ENCODE data around the gene CLDN6.
A peak's percentile ranks its signal among the peaks of the same experiment; 100 is the strongest.

Gene CLDN6

GRCh38 chr16:2968738-2969544, 49.0 kb downstream of the CLDN6 start, which contains the start of gene PAQR4:
Gene PAQR4 (plus strand): TSS chr16:2969348. CDS start chr16:2969675, 327 bp downstream.
- no peak within 1 kb of the TSS for H2BK15ac ChIP-seq (replicated peaks; ENCODE audit: low read depth)
- WGBS (ENCODE audit: extremely low coverage, insufficient coverage, low lambda C conversion rate), result no CpG with 5 or more reads among the region's 98 CpGs
- no peak within 1 kb of the TSS for H4K8ac ChIP-seq (ENCODE audit: low read depth, low read length)
- H3K79me2 ChIP-seq (ENCODE audit: control insufficient read depth, insufficient read depth, low read length), result peaks cover 4% of the 10 kb centered on the region
- peaks cover 4% of the 10 kb centered on the region for H3K79me1 ChIP-seq (ENCODE audit: low read length)
- H2BK120ac ChIP-seq (ENCODE audit: low read depth, low read length), result no peak within 1 kb of the TSS
- H3K4me3 ChIP-seq (ENCODE audit: low read length), result peak within 1 kb of the TSS; percentile 76
- H2AK5ac ChIP-seq (ENCODE audit: low read length), result no peak within 1 kb of the TSS
- H2BK5ac ChIP-seq (ENCODE audit: low read length), result no peak within 1 kb of the TSS
- H3K4me1 ChIP-seq (ENCODE audit: control insufficient read depth, low read depth, low read length), result no peaks in the 10 kb centered on the region
- no peaks in the 10 kb centered on the region for H3K27me3 ChIP-seq (ENCODE audit: insufficient read depth, low read length, poor library complexity)
- H3K4ac ChIP-seq (ENCODE audit: low read depth, low read length), result peak within 1 kb of the TSS; percentile 40
- H3K18ac ChIP-seq (ENCODE audit: low read length), result peak within 1 kb of the TSS; percentile 35
- peak within 1 kb of the TSS; percentile 89 for H3K23ac ChIP-seq (ENCODE audit: low read length)
- DNase-seq, result peak; percentile 94
- H3K4me2 ChIP-seq (ENCODE audit: low read length), result peak within 1 kb of the TSS; percentile 88
- peak within 1 kb of the TSS; percentile 44 for H3K27ac ChIP-seq (ENCODE audit: low read depth, low read length)
- H4K5ac ChIP-seq (ENCODE audit: low read length), result no peak within 1 kb of the TSS
- peak within 1 kb of the TSS; percentile 92 for H3K9ac ChIP-seq (ENCODE audit: low read length)
- H3K56ac ChIP-seq (ENCODE audit: low read length), result peak within 1 kb of the TSS; percentile 96
- peaks cover 4% of the 10 kb centered on the region for H3K36me3 ChIP-seq (ENCODE audit: control insufficient read depth, insufficient read depth, low read length)

GRCh38 chr16:2968368-2968737, 49.6 kb downstream of the CLDN6 start:
- no peak overlapping the region for H3K4ac ChIP-seq (ENCODE audit: low read depth, low read length)
- H2AK5ac ChIP-seq (ENCODE audit: low read length), result no peak overlapping the region
- no peak overlapping the region for H4K5ac ChIP-seq (ENCODE audit: low read length)
- no CpG with 5 or more reads among the region's 18 CpGs for WGBS (ENCODE audit: extremely low coverage, insufficient coverage, low lambda C conversion rate)
- H3K18ac ChIP-seq (ENCODE audit: low read length), result no peak overlapping the region
- H3K4me2 ChIP-seq (ENCODE audit: low read length), result peak overlapping the region; percentile 88
- no peak overlapping the region for H2BK5ac ChIP-seq (ENCODE audit: low read length)
- no peak overlapping the region for H3K27ac ChIP-seq (ENCODE audit: low read depth, low read length)
- H3K23ac ChIP-seq (ENCODE audit: low read length), result no peak overlapping the region
- no peak overlapping the region for H2BK15ac ChIP-seq (replicated peaks; ENCODE audit: low read depth)
- peaks cover 4% of the 10 kb centered on the region for H3K79me2 ChIP-seq (ENCODE audit: control insufficient read depth, insufficient read depth, low read length)
- no peak for DNase-seq
- peaks cover 2% of the 10 kb centered on the region for H3K36me3 ChIP-seq (ENCODE audit: control insufficient read depth, insufficient read depth, low read length)
- no peak overlapping the region for H2BK120ac ChIP-seq (ENCODE audit: low read depth, low read length)
- H3K4me3 ChIP-seq (ENCODE audit: low read length), result no peak overlapping the region
- H4K8ac ChIP-seq (ENCODE audit: low read depth, low read length), result no peak overlapping the region
- no peaks in the 10 kb centered on the region for H3K4me1 ChIP-seq (ENCODE audit: control insufficient read depth, low read depth, low read length)
- H3K27me3 ChIP-seq (ENCODE audit: insufficient read depth, low read length, poor library complexity), result no peaks in the 10 kb centered on the region
- peak overlapping the region; percentile 60 for H3K9ac ChIP-seq (ENCODE audit: low read length)
- H3K79me1 ChIP-seq (ENCODE audit: low read length), result peaks cover 4% of the 10 kb centered on the region
- H3K56ac ChIP-seq (ENCODE audit: low read length), result peak overlapping the region; percentile 56

GRCh38 chr16:2967721-2968161, 50.2 kb downstream of the CLDN6 start:
- Histone ChIP-seq H3K18ac (ENCODE audit: low read length) (no peak overlapping the region), H3K27me3 (ENCODE audit: insufficient read depth, low read length, poor library complexity) (no peaks in the 10 kb centered on the region), H4K8ac (ENCODE audit: low read depth, low read length) (no peak overlapping the region), H2AK5ac (ENCODE audit: low read length) (no peak overlapping the region), H3K27ac (ENCODE audit: low read depth, low read length) (no peak overlapping the region), H3K23ac (ENCODE audit: low read length) (no peak overlapping the region), H3K4me3 (ENCODE audit: low read length) (no peak overlapping the region), H4K5ac (ENCODE audit: low read length) (no peak overlapping the region), H2BK120ac (ENCODE audit: low read depth, low read length) (no peak overlapping the region), H2BK5ac (ENCODE audit: low read length) (no peak overlapping the region), H3K4me1 (ENCODE audit: control insufficient read depth, low read depth, low read length) (no peaks in the 10 kb centered on the region), H3K56ac (ENCODE audit: low read length) (no peak overlapping the region), H3K79me2 (ENCODE audit: control insufficient read depth, insufficient read depth, low read length) (peaks cover 4% of the 10 kb centered on the region), H3K9ac (ENCODE audit: low read length) (no peak overlapping the region), H2BK15ac (replicated peaks; ENCODE audit: low read depth) (no peak overlapping the region), H3K4me2 (ENCODE audit: low read length) (no peak overlapping the region), H3K4ac (ENCODE audit: low read depth, low read length) (no peak overlapping the region), H3K36me3 (ENCODE audit: control insufficient read depth, insufficient read depth, low read length) (peaks cover 2% of the 10 kb centered on the region), H3K79me1 (ENCODE audit: low read length) (peaks cover 4% of the 10 kb centered on the region)
- no peak for DNase-seq
- no CpG with 5 or more reads among the region's 33 CpGs for WGBS (ENCODE audit: extremely low coverage, insufficient coverage, low lambda C conversion rate)

- peaks cover 4% of the 10 kb centered on the region for H3K79me2 ChIP-seq (ENCODE audit: control insufficient read depth, insufficient read depth, low read length)
- no peak overlapping the region for H3K9ac ChIP-seq (ENCODE audit: low read length)
- no peak overlapping the region for H2BK5ac ChIP-seq (ENCODE audit: low read length)
- H3K4me1 ChIP-seq (ENCODE audit: control insufficient read depth, low read depth, low read length), result no peaks in the 10 kb centered on the region
- H2AK5ac ChIP-seq (ENCODE audit: low read length), result no peak overlapping the region
- no peak for DNase-seq
- H4K8ac ChIP-seq (ENCODE audit: low read depth, low read length), result no peak overlapping the region
- no peak overlapping the region for H4K5ac ChIP-seq (ENCODE audit: low read length)
- H3K18ac ChIP-seq (ENCODE audit: low read length), result no peak overlapping the region
- no peak overlapping the region for H3K27ac ChIP-seq (ENCODE audit: low read depth, low read length)
- H2BK15ac ChIP-seq (replicated peaks; ENCODE audit: low read depth), result no peak overlapping the region
- no peaks in the 10 kb centered on the region for H3K27me3 ChIP-seq (ENCODE audit: insufficient read depth, low read length, poor library complexity)
- no peak overlapping the region for H3K56ac ChIP-seq (ENCODE audit: low read length)
- no peak overlapping the region for H2BK120ac ChIP-seq (ENCODE audit: low read depth, low read length)
- H3K4ac ChIP-seq (ENCODE audit: low read depth, low read length), result no peak overlapping the region
- H3K4me2 ChIP-seq (ENCODE audit: low read length), result no peak overlapping the region
- no peak overlapping the region for H3K23ac ChIP-seq (ENCODE audit: low read length)
- no peak overlapping the region for H3K4me3 ChIP-seq (ENCODE audit: low read length)
- H3K36me3 ChIP-seq (ENCODE audit: control insufficient read depth, insufficient read depth, low read length), result peaks cover 2% of the 10 kb centered on the region
- no CpG with 5 or more reads among the region's 51 CpGs for WGBS (ENCODE audit: extremely low coverage, insufficient coverage, low lambda C conversion rate)
- H3K79me1 ChIP-seq (ENCODE audit: low read length), result peaks cover 4% of the 10 kb centered on the region
Measured at GRCh38 chr16:2967211-2967631, 50.8 kb downstream of the CLDN6 start.

- Histone ChIP-seq H3K27ac (ENCODE audit: low read depth, low read length) (no peak overlapping the region), H3K27me3 (ENCODE audit: insufficient read depth, low read length, poor library complexity) (no peaks in the 10 kb centered on the region)
- no peak for DNase-seq
Measured at GRCh38 chr16:2966808-2967191, 51.2 kb downstream of the CLDN6 start.

More at GRCh38 chr16:2966808-2967191, 51.2 kb downstream of the CLDN6 start:
- no peaks in the 10 kb centered on the region for H3K4me1 ChIP-seq (ENCODE audit: control insufficient read depth, low read depth, low read length)
- no peak overlapping the region for H3K4me3 ChIP-seq (ENCODE audit: low read length)
- peaks cover 4% of the 10 kb centered on the region for H3K79me2 ChIP-seq (ENCODE audit: control insufficient read depth, insufficient read depth, low read length)
- H3K56ac ChIP-seq (ENCODE audit: low read length), result no peak overlapping the region
- H2AK5ac ChIP-seq (ENCODE audit: low read length), result no peak overlapping the region
- no peaks in the 10 kb centered on the region for H3K36me3 ChIP-seq (ENCODE audit: control insufficient read depth, insufficient read depth, low read length)
- H3K23ac ChIP-seq (ENCODE audit: low read length), result no peak overlapping the region
- no peak overlapping the region for H3K9ac ChIP-seq (ENCODE audit: low read length)
- no peak overlapping the region for H3K4ac ChIP-seq (ENCODE audit: low read depth, low read length)
- H2BK5ac ChIP-seq (ENCODE audit: low read length), result no peak overlapping the region
- H2BK120ac ChIP-seq (ENCODE audit: low read depth, low read length), result no peak overlapping the region
- no peak overlapping the region for H4K8ac ChIP-seq (ENCODE audit: low read depth, low read length)
- H4K5ac ChIP-seq (ENCODE audit: low read length), result no peak overlapping the region
- no peak overlapping the region for H3K4me2 ChIP-seq (ENCODE audit: low read length)
- WGBS (ENCODE audit: extremely low coverage, insufficient coverage, low lambda C conversion rate), result no CpG with 5 or more reads among the region's 46 CpGs
- no peak overlapping the region for H3K18ac ChIP-seq (ENCODE audit: low read length)
- H3K79me1 ChIP-seq (ENCODE audit: low read length), result peaks cover 4% of the 10 kb centered on the region
- no peak overlapping the region for H2BK15ac ChIP-seq (replicated peaks; ENCODE audit: low read depth)
